HG03139 (cell line): Measurements from ENCODE around the gene STOM.

Source experiments
- ATAC-seq: cut with Tn5 transposase; IDR thresholded peaks from one replicate; pipeline ENCODE4 v1.9.1; 2021; ENCODE audit not compliant: unreplicated experiment

STOM gene

GRCh38 chr9:121349009-121349408 lies 21.0 kb downstream of the STOM start:
- no peak for ATAC-seq

GRCh38 chr9:121348221-121348620 lies 21.8 kb downstream of the STOM start:
- ATAC-seq, result no peak

- ATAC-seq, result no peak
Measured at GRCh38 chr9:121345070-121345469, 25.0 kb downstream of the STOM start.

DNA sequence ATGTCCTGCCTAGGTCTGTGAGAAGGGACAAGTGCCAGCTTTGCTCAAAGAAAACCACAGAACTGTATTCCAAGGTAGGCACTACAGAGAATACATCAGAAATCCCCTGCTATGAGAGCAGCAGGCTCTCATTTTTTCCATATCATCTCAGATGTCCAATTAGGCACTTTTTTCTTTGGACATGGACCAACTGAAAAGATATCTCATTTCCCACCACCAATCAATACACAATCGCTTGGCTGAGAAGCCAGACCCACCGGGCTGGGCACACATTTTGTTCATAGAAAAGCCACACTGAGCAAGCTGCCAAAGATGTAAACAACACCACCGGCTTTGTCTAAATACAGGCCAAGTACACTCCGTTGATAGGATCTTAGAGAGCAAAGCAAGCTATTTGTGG lies 25.9 kb downstream of the STOM start:
- no peak for ATAC-seq

DNA sequence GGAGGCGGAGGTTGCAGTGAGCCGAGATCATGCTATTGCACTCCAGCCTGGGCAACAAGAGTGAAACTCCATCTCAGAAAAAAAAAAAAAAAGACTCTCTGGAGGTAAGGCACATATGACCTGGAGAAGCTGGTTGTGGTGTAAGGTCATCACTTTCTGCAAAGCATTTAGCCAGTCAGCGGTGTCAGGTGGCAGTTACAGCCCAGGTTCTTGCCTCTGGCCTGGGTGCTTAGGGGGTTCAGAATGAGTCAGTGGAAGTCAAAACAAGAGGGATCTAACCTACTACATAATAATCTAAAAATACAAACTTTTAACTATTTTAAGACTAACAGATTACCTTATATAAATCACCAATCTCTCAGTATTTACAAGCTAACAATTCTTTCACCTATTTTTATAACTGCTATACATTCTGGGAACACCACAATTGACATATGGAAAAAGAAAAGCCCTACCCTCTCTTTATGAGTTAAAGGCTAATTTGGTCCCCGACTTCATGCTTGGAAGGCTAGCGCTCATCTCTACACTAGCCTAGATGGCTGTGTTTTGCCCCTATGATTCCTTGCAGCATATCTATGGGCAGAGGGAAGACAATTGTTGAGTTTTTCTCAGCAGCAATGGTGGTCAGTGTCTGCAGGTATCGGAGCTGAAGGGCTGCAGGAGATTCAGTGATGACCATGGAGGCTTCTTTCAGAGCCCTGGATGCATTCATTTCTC lies 29.2 kb downstream of the STOM start:
- ATAC-seq, result no peak

DNA sequence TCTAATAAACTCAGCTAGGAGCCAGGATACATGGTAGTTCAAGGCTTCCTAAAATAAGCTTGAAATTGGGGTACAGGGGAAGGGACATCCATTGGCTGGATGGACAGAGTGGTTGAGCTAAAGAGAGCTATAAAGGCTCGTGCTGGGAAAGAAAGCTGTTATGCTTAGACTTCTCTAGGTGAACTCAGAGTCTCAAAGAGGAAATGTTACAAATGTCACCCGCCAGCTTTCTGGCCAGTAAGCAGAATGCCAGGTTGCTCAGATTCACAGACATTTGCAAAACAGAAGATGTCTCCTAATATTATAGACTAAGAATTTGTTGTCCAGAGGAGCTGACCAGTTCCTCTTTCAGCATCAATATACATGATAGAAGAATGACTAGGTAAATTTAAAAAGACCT lies 30.6 kb downstream of the STOM start:
- no peak for ATAC-seq

GRCh38 chr9:121336665-121337064 lies 33.4 kb downstream of the STOM start:
- no peak for ATAC-seq

GRCh38 chr9:121333950-121334773 lies 35.9 kb downstream of the STOM start:
- ATAC-seq, result no peak

- ATAC-seq, result no peak
Measured at GRCh38 chr9:121331992-121332685, 37.9 kb downstream of the STOM start.

DNA sequence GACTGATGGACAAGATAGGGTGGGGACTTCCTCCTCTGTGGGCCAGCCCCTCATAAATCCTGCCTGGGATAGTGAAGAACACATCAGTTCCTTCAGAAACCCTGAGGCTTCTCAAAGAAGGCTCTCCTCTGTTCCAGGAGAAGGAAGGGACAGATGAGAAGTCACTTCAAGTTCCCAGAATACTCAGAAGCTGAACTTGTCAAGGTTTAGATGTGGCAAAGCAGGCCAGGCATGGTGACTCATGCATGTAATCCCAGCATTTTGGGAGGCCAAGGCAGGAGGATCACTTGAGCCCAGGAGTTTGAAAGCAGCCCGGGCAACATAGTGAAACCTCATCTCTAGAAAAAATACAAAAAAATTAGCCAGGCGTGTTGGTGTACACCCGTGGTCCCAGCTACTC lies 38.5 kb downstream of the STOM start:
- ATAC-seq, result no peak

GRCh38 chr9:121328876-121329681 lies 41.0 kb downstream of the STOM start:
- no peak for ATAC-seq

DNA sequence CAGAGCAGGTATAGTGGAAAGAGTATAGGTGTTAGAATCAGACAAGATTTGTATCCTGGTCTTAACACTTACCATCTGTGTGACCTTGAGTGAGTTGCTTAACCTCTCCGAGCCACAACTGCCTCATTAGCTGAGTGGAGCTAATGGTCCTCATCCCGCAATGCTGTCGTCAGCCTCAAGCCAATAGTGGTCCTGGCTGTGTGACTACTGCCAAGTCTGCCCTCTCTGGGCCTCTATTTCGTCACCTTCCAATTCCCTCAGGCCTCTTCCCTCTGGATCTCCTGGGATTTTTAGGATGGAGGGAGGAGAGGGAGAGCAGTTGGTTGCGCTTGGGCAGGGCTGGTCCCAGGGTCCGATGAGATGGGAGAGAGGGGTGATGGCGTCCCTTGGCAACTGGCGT lies 41.6 kb downstream of the STOM start:
- ATAC-seq, result no peak

GRCh38 chr9:121326901-121327613 lies 43.0 kb downstream of the STOM start:
- ATAC-seq, result no peak

- no peak for ATAC-seq
Measured at GRCh38 chr9:121326130-121326838, 43.8 kb downstream of the STOM start.

- ATAC-seq, result no peak
Measured at GRCh38 chr9:121325387-121325786, 44.7 kb downstream of the STOM start.

GRCh38 chr9:121324755-121325154 lies 45.3 kb downstream of the STOM start:
- ATAC-seq, result no peak

DNA sequence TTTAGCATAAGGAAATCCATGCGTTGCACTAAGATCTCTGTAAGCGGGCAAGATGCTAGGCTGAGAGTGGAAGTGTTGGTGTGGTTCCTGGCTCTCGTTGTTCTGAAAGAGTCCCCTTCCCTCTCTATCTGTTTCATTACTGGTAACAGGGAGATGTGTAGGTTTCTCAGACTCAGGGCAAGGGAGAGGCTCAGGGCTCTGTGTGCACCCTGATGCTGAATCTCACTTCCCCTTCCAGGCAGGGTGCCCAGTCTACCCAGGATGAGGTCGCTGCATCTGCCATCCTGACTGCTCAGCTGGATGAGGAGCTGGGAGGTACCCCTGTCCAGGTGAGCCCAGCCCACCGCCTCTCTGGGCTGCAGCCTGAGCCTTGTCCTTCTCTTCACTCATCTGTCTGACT lies 45.7 kb downstream of the STOM start:
- no peak for ATAC-seq

DNA sequence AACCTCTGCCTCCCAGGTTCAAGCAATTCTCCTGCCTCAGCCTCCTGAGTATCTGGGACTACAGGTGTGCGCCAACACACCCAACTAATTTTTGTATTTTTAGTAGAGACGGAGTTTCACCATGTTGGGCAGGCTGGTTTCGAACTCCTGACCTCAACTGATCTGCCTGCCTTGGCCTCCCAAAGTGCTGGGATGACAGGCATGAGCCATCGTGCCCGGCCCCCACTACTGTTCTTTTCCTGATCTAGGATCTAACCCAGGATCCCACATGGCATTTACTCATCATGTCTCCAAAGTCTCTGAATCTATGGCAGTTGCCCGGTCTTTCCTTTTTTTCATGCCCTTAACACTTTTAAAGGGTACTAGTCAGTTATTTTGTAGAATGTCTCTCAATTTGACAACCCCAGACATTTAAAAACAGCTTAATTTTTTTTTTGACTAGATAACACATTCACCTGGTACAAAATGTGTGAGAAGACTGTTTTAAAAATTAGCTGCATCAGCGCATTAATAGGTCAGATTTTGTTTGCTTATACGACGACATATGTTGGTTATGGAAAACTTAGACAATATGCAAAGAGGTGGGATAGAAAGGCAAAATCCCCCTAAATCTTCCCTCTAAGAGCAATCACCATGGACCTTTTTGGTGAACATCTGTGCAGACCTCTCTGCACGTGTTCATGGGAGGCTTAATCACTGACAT lies 46.5 kb downstream of the STOM start:
- no peak for ATAC-seq

- ATAC-seq, result no peak
Measured at GRCh38 chr9:121322737-121323448, 47.2 kb downstream of the STOM start.
